GM18951 (cell line): ENCODE measurements around the gene MANBA.
"Not testable (repeated sequence)": the region's sequence is repeated elsewhere in the genome, so short reads cannot be mapped to it uniquely, and the experiment has no call there.

ENCODE experiments used
- POLR2A ChIP-seq: IDR thresholded peaks from 4 replicates; pipeline ENCODE4 v1.6.1; 2011; ENCODE audit warnings: mild to moderate bottlenecking; ENCODE audit not compliant: insufficient read length, insufficient read depth; ENCODE audit errors: extremely low read depth
- in situ Hi-C: fragments of 300-500 bp; cut with MboI; formaldehyde crosslinking; loops from one replicate; pipeline ENCODE4 v1.12.0; 2022; ENCODE audit warnings: low sequenced_read_pairs, mixed read lengths, inconsistent platforms; ENCODE audit not compliant: unreplicated experiment

MANBA gene

GRCh38 chr4:102623622-102624021, 137.1 kb downstream of the MANBA start:
- in situ Hi-C loops = loop anchor here (10.0 kb wide), 3 partner anchors 179 to 481 kb away; no protein-coding TSS in a partner anchor

GRCh38 chr4:102620697-102621497, 139.9 kb downstream of the MANBA start:
- in situ Hi-C loops = loop anchor here (10.0 kb wide), 3 partner anchors 176 to 484 kb away; no protein-coding TSS in a partner anchor
- no peak for TF ChIP-seq POLR2A

More at GRCh38 chr4:102623622-102624021, 137.1 kb downstream of the MANBA start:
- TF ChIP-seq POLR2A = no peak

GRCh38 chr4:102619776-102620631, 140.8 kb downstream of the MANBA start:
- in situ Hi-C loops = loop anchor here (10.0 kb wide), 3 partner anchors 175 to 485 kb away; no protein-coding TSS in a partner anchor

DNA sequence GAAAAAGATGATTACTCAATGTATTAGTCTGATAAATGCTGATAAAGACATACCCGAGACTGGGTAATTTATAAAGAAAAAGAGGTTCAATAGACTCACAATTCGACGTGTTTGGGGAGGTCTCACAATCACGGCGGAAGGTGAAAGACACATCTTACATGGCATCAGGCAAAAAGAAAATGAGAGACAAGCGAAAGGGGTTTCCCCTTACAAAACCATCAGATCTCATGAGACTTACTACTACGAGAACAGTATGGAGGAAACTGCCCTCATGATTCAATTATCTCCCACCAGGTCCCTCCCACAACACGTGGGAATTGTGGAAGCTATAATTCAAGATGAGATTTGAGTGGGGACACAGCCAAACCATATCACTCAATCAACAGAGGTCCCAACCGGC, 141.7 kb downstream of the MANBA start:
- in situ Hi-C loops = not testable (repeated sequence)

- in situ Hi-C loops = no loop called here
- no peak for TF ChIP-seq POLR2A
These were observed 144.1 kb downstream of the MANBA start for GRCh38 chr4:102616636-102617035.

- in situ Hi-C loops = no loop called here
These were observed 146.0 kb downstream of the MANBA start for GRCh38 chr4:102614801-102615200.

DNA sequence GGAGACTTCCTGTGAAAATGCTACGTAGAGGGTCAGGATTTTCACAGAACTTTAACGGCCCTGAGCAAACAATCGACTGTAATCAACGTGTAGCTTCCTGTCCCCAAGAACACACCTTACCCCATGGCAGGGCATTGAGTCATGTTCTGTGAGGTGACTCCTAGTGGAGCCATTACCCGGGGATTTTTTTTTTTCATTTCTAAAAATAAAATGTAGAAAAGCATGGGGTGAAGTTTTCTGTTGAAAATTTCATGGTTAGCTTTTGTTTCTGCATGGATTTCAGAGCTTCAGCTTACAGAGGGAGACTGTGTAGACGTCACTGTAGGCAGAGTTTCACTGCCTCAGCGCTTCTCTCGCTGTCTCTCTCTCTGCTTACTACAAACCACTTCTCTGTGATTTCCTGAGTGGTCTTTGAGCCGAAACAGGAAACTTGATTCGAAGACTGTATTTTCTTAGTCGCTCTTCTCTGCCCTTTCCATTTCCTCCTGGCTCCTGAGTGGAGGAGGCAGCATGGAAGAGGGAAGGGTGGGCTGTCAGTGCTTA, 147.9 kb downstream of the MANBA start:
- TF ChIP-seq POLR2A = no peak

More at GRCh38 chr4:102614801-102615200, 146.0 kb downstream of the MANBA start:
- TF ChIP-seq POLR2A = no peak

GRCh38 chr4:102612210-102612609, 148.6 kb downstream of the MANBA start:
- in situ Hi-C loops = no loop called here
- TF ChIP-seq POLR2A = no peak

More for the DNA sequence above, 147.9 kb downstream of the MANBA start:
- in situ Hi-C loops = no loop called here

GRCh38 chr4:102610476-102610875, 150.3 kb downstream of the MANBA start:
- TF ChIP-seq POLR2A = no peak
- in situ Hi-C loops = no loop called here

DNA sequence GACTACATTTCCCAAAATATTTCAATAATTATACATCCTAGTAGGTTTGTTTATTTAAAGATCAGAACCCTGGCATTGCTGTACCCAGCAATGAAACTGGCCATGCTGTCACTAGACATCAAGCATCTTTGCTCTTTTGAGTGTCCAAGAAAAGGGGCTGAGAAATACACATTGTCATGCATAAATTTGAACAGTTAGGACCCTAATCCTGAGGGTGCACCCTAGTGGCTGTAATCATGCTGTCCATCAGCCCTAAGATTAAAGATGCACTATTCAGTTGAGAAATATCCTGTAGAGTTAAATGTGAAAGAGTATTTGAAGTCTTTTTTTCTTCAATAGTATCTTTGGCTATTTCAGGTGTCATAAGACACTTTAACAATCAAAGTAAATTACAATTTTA, 150.8 kb downstream of the MANBA start:
- no peak for TF ChIP-seq POLR2A

GRCh38 chr4:102608190-102608589, 152.6 kb downstream of the MANBA start:
- no peak for TF ChIP-seq POLR2A
- in situ Hi-C loops = no loop called here

More for the DNA sequence above, 150.8 kb downstream of the MANBA start:
- in situ Hi-C loops = no loop called here

DNA sequence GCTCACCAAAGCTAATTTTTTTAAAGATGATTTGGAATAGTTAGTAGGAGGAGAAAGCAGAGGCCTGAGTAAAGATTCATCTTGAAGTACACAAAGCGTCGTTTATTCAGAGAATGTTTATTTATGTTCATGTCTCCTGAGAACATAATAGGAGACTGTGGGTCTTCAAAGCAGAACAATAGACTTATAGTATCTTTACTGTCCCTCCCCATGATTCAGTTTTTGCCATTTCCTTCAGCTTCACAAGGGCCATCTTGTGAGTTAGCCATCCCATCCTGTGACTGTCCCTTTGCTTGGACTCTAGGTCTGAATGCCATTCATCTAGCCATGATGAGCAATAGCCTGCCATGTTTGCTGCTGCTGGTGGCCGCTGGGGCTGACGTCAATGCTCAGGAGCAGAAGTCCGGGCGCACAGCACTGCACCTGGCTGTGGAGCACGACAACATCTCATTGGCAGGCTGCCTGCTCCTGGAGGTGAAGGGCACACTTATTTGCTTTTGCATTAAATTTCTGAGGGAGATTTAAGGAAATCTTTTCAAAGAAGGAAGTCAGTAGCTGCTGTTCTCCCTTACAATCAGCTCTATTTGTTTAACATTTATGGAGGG, 153.8 kb downstream of the MANBA start:
- in situ Hi-C loops = no loop called here

DNA sequence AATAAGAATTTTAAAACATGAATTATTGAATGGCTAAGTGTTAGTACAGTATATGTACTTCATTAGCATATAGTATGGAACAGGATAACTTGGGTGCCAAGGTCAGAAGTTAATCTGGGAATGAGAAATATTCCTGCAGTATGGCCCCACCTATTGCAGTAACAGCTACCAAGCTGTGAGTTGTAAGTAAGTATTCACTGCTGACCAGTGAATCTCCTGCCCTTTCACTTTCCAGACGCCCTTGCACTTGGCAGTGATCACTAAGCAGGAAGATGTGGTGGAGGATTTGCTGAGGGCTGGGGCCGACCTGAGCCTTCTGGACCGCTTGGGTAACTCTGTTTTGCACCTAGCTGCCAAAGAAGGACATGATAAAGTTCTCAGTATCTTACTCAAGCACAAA, 154.5 kb downstream of the MANBA start:
- no peak for TF ChIP-seq POLR2A

More for the DNA sequence above, 153.8 kb downstream of the MANBA start:
- no peak for TF ChIP-seq POLR2A

More for the DNA sequence above, 154.5 kb downstream of the MANBA start:
- in situ Hi-C loops = no loop called here
